Neural crest cell (in vitro differentiated cells): ENCODE measurements around the gene LRRC74A. TPM values are rescaled to one million over a fixed set of nuclear protein-coding genes. Genes with fewer than 3 reads are reported as not detected.

Experiments
- DNase-seq: peaks from one replicate; pipeline ENCODE4 v3.0.0; 2021; ENCODE audit warnings: low read depth, mixed read lengths, low spot score
- H3K27ac Mint-ChIP-seq: one replicate; pipeline ENCODE4 v1.8.0; 2021; ENCODE audit warnings: mild to moderate bottlenecking, mixed read lengths; ENCODE audit not compliant: unreplicated experiment
- H3K27me3 Mint-ChIP-seq: 2 replicates; pipeline ENCODE4 v1.8.0; 2021; ENCODE audit warnings: low read depth, mild to moderate bottlenecking, mixed read lengths
- H3K36me3 Mint-ChIP-seq: 2 replicates; pipeline ENCODE4 v1.8.0; 2021; ENCODE audit warnings: low read depth, mild to moderate bottlenecking, mixed read lengths
- H3K4me1 Mint-ChIP-seq: 2 replicates; pipeline ENCODE4 v1.8.0; 2021; ENCODE audit warnings: mixed read lengths
- H3K4me3 Mint-ChIP-seq: one replicate; pipeline ENCODE4 v1.8.0; 2021; ENCODE audit warnings: mild to moderate bottlenecking, mixed read lengths
- H3K9me3 Mint-ChIP-seq: 2 replicates; pipeline ENCODE4 v1.8.0; 2021; ENCODE audit warnings: mixed read lengths
- CTCF ChIP-seq: fragments of 200-600 bp; sonication (generic); conservative IDR thresholded peaks from 2 replicates; pipeline ENCODE4 v1.5.0; 2021; ENCODE audit warnings: antibody characterized with exemption, mild to moderate bottlenecking
- total RNA-seq: library from RNA; stranded (reverse); gene quantifications from 2 replicates; pipeline ENCODE4 v1.2.1, GENCODE V29; 2021

Gene LRRC74A
- total RNA-seq, 1 donor from 2014 or later: not detected

DNA sequence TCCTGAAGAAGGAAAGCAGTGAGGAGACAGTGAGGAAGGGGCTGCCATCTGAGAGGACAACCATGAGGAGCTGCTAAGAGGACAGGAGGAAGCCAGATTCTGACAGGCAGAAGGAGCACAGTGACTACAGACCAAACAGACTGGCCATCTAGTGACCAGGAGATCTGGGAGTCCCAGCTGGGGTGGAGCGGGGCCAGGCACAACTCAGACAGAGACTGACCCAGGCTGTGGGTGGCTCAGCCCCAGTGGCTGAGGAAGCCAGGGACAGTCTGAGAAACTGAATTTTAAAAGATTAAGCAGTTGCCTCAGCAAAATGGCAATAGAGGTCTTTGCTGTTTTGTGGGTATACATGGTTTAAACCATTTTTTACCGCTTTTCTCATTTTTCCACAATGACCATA, 28.9 kb downstream of the LRRC74A start:
- no peak overlapping the region for H3K27ac Mint-ChIP-seq
- peaks cover 4% of the 10 kb centered on the region for H3K4me1 Mint-ChIP-seq
- H3K9me3 Mint-ChIP-seq: peaks cover 6% of the 10 kb centered on the region
- TF ChIP-seq CTCF: no peak
- H3K36me3 Mint-ChIP-seq: peaks cover 3% of the 10 kb centered on the region
- peaks cover 3% of the 10 kb centered on the region for H3K27me3 Mint-ChIP-seq
- DNase-seq: no peak
- no peak overlapping the region for H3K4me3 Mint-ChIP-seq

DNA sequence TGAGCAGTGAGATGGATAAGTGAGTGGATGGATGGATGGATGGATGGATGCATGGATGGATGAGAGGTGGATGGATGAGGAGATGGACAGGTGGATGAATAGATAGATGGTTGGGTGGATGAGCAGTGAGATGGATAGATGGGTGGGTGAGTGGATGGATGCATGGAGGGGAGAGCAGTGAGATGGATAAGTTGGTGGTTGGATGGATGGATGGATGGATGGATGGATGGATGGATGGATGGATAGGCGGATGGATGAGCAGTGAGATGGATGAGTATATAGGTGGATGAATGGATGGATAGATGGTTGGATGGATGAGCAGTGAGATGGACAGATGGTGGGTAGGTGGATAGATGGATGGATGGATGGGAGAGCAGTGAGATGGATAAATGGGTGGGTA, 30.6 kb downstream of the LRRC74A start:
- Mint-ChIP-seq H3K27ac (no peak overlapping the region), H3K27me3 (peaks cover 3% of the 10 kb centered on the region), H3K9me3 (peaks cover 6% of the 10 kb centered on the region), H3K4me3 (no peak overlapping the region), H3K36me3 (peaks cover 3% of the 10 kb centered on the region), H3K4me1 (peaks cover 4% of the 10 kb centered on the region)
- DNase-seq: no peak
- no peak for TF ChIP-seq CTCF

GRCh38 chr14:76861574-76862255, 35.5 kb downstream of the LRRC74A start:
- no peak for TF ChIP-seq CTCF
- peaks cover 39% of the 10 kb centered on the region for H3K4me1 Mint-ChIP-seq
- no peaks in the 10 kb centered on the region for H3K36me3 Mint-ChIP-seq
- H3K9me3 Mint-ChIP-seq: no peaks in the 10 kb centered on the region
- no peak overlapping the region for H3K27ac Mint-ChIP-seq
- no peaks in the 10 kb centered on the region for H3K27me3 Mint-ChIP-seq
- no peak for DNase-seq
- H3K4me3 Mint-ChIP-seq: no peak overlapping the region

GRCh38 chr14:76862546-76863282, 36.5 kb downstream of the LRRC74A start:
- peaks cover 39% of the 10 kb centered on the region for H3K4me1 Mint-ChIP-seq
- no peak for TF ChIP-seq CTCF
- H3K4me3 Mint-ChIP-seq: no peak overlapping the region
- DNase-seq: no peak
- no peaks in the 10 kb centered on the region for H3K9me3 Mint-ChIP-seq
- no peaks in the 10 kb centered on the region for H3K36me3 Mint-ChIP-seq
- peak overlapping the region; percentile 22 for H3K27ac Mint-ChIP-seq
- no peaks in the 10 kb centered on the region for H3K27me3 Mint-ChIP-seq

GRCh38 chr14:76863724-76864407, 37.7 kb downstream of the LRRC74A start:
- peak overlapping the region; percentile 70 for H3K4me3 Mint-ChIP-seq
- no peaks in the 10 kb centered on the region for H3K9me3 Mint-ChIP-seq
- H3K36me3 Mint-ChIP-seq: no peaks in the 10 kb centered on the region
- H3K27me3 Mint-ChIP-seq: no peaks in the 10 kb centered on the region
- peak; percentile 37 for DNase-seq
- no peak for TF ChIP-seq CTCF
- peaks cover 39% of the 10 kb centered on the region for H3K4me1 Mint-ChIP-seq
- H3K27ac Mint-ChIP-seq: peak overlapping the region; percentile 94
